HepG2 (cell line): ENCODE results near the gene NOL4L. TPM values are rescaled to one million over a fixed set of nuclear protein-coding genes. Genes with fewer than 3 reads are reported as not detected.

Experiments used
- ATF7 ChIP-seq, 2 experiments: fragments of 450-650 bp in 1 of 2; sonication (generic) in 1 of 2; formaldehyde crosslinking in 1 of 2; IDR thresholded peaks; 2 replicates each; pipeline versions ENCODE4 v1.4.0 to v1.6.1; 2016 to 2020; ENCODE audit warnings: antibody characterized with exemption in 1 of 2, mild to moderate bottlenecking in 1 of 2, missing genetic modification reagents in 1 of 2
- ATM ChIP-seq: fragments of 450-650 bp; IDR thresholded peaks from 2 replicates; pipeline ENCODE4 v1.7.1; 2017; ENCODE audit warnings: mild to moderate bottlenecking, borderline replicate concordance
- BRF2 ChIP-seq: sonication (generic); formaldehyde crosslinking; IDR thresholded peaks from 2 replicates; pipeline ENCODE4 v1.8.1; 2022; ENCODE audit warnings: mild to moderate bottlenecking, missing genetic modification reagents
- CBFB ChIP-seq: sonication (generic); formaldehyde crosslinking; IDR thresholded peaks from 2 replicates; pipeline ENCODE4 v1.4.0; 2020; ENCODE audit warnings: missing genetic modification reagents
- CENPBD1 ChIP-seq: sonication (generic); formaldehyde crosslinking; IDR thresholded peaks from 2 replicates; pipeline ENCODE4 v1.8.0; 2022; ENCODE audit warnings: missing genetic modification reagents, low read depth, mild to moderate bottlenecking, borderline replicate concordance
- HNRNPL ChIP-seq: fragments of 200-400 bp; formaldehyde crosslinking; IDR thresholded peaks from 2 replicates; pipeline ENCODE4 v1.6.1; 2017; ENCODE audit warnings: mild to moderate bottlenecking, low read depth, low read length
- JDP2 ChIP-seq: sonication (generic); formaldehyde crosslinking; IDR thresholded peaks from 2 replicates; pipeline ENCODE4 v1.8.1; 2022; ENCODE audit warnings: missing genetic modification reagents, borderline replicate concordance
- LBX2 ChIP-seq: sonication (generic); formaldehyde crosslinking; IDR thresholded peaks from 2 replicates; pipeline ENCODE4 v1.5.0; 2020; ENCODE audit warnings: missing genetic modification reagents, mild to moderate bottlenecking, borderline replicate concordance
- PAWR ChIP-seq: sonication (generic); formaldehyde crosslinking; IDR thresholded peaks from 2 replicates; pipeline ENCODE4 v1.4.0; 2020; ENCODE audit warnings: missing genetic modification reagents, mild to moderate bottlenecking, borderline replicate concordance
- TBP ChIP-seq: sonication (generic); formaldehyde crosslinking; IDR thresholded peaks from 2 replicates; pipeline ENCODE4 v1.5.0; 2020; ENCODE audit warnings: missing genetic modification reagents
- WIZ ChIP-seq: sonication (generic); formaldehyde crosslinking; IDR thresholded peaks from 2 replicates; pipeline ENCODE4 v1.5.1; 2020; ENCODE audit warnings: mild to moderate bottlenecking, missing genetic modification reagents
- ZBTB26 ChIP-seq: IDR thresholded peaks from 2 replicates; pipeline ENCODE4 v1.6.1; 2016; ENCODE audit warnings: missing compliant biosample characterization, missing genetic modification reagents, borderline replicate concordance
- ZBTB39 ChIP-seq: sonication (generic); formaldehyde crosslinking; IDR thresholded peaks from 2 replicates; pipeline ENCODE4 v1.5.0; 2020; ENCODE audit warnings: missing genetic modification reagents
- ZNF124 ChIP-seq: sonication (generic); formaldehyde crosslinking; IDR thresholded peaks from 2 replicates; pipeline ENCODE4 v1.4.0; 2020; ENCODE audit warnings: missing genetic modification reagents
- ZNF333 ChIP-seq: sonication (generic); formaldehyde crosslinking; IDR thresholded peaks from 2 replicates; pipeline ENCODE4 v1.4.0; 2020; ENCODE audit warnings: mild to moderate bottlenecking, missing genetic modification reagents, borderline replicate concordance
- ZNF576 ChIP-seq: sonication (generic); formaldehyde crosslinking; IDR thresholded peaks from 2 replicates; pipeline ENCODE4 v1.4.0; 2020; ENCODE audit warnings: mild to moderate bottlenecking, missing genetic modification reagents
- ZNF580 ChIP-seq: IDR thresholded peaks from 2 replicates; pipeline ENCODE4 v1.6.1; 2016; ENCODE audit warnings: low read depth, borderline replicate concordance
- ZNF589 ChIP-seq: sonication (generic); formaldehyde crosslinking; conservative IDR thresholded peaks from 2 replicates; pipeline ENCODE4 v1.8.0; 2022; ENCODE audit warnings: mild to moderate bottlenecking, moderate library complexity, missing genetic modification reagents
- ZNF652 ChIP-seq: IDR thresholded peaks from 2 replicates; pipeline ENCODE4 v1.6.1; 2016; ENCODE audit warnings: low read depth, borderline replicate concordance
- ZNF703 ChIP-seq: sonication (generic); formaldehyde crosslinking; IDR thresholded peaks from 2 replicates; pipeline ENCODE4 v1.5.1; 2020; ENCODE audit warnings: missing genetic modification reagents, mild to moderate bottlenecking, moderate library complexity, borderline replicate concordance
- ZNF777 ChIP-seq: sonication (generic); formaldehyde crosslinking; IDR thresholded peaks from 2 replicates; pipeline ENCODE4 v1.4.0; 2020; ENCODE audit warnings: missing genetic modification reagents
- ZSCAN12 ChIP-seq: sonication (generic); formaldehyde crosslinking; IDR thresholded peaks from 2 replicates; pipeline ENCODE4 v1.9.0; 2021; ENCODE audit warnings: mild to moderate bottlenecking, missing genetic modification reagents
- polyA plus RNA-seq, 8 experiments: library from polyadenylated mRNA; depleted of rRNA in 3 of 8; stranded (reverse) in 7 of 8; unstranded in 1 of 8; fragments of >200 nt; fragmentation: Illumina TruSeq in 4 of 8; extraction: Trizol in 4 of 8; gene quantifications; 2 replicates each; pipeline versions ENCODE4 v1.2.1 to v1.2.3, GENCODE V29; 2011 to 2016; ENCODE audit warnings: low read depth in 4 of 8, missing spikeins in 1 of 8, mixed read lengths in 1 of 8; ENCODE audit not compliant: insufficient read depth in 1 of 8
- total RNA-seq, 5 experiments: library from RNA; depleted of rRNA; stranded (reverse); fragments of >200 nt; fragmentation: Illumina TruSeq; extraction: Trizol; gene quantifications; 2 replicates each; pipeline ENCODE4 v1.2.3, GENCODE V29; 2016; ENCODE audit warnings: low read depth in 1 of 5

Gene NOL4L
- total and polyA plus RNA-seq, 2 of the 13 experiments (the other 11 are each of a cell fraction or from before 2014, with no cell fraction given): 16.6 to 35.4 TPM

GRCh38 chr20:32465092-32465900 lies 119.8 kb downstream of the NOL4L start (continued):
- TF ChIP-seq CBFB (CRISPR knock-in tag) (peak; percentile 51; the same call in 1 of the 2 replicates), ZBTB26 (no peak; the same call in 1 of the 2 replicates), ZNF124 (CRISPR knock-in tag) (no peak; the same call in 1 of the 2 replicates), ZNF333 (CRISPR knock-in tag) (no peak), ZNF703 (peak; percentile 49; the same call in 1 of the 2 replicates), ATF7 (IDR thresholded peaks at IDR 0.05) (no peak; the same call in 1 of the 2 replicates), ATF7 (CRISPR knock-in tag; IDR thresholded peaks at IDR 0.05) (peak; percentile 95), ZNF589 (peak; percentile 74; the same call in 1 of the 2 replicates), LBX2 (CRISPR knock-in tag) (no peak), ZBTB39 (CRISPR knock-in tag) (no peak; the same call in none of the 2 replicates), JDP2 (CRISPR knock-in tag) (no peak), WIZ (CRISPR knock-in tag) (peak; percentile 76; the same call in 1 of the 2 replicates), ZNF580 (CRISPR knock-in tag) (no peak; the same call in 1 of the 2 replicates), BRF2 (CRISPR knock-in tag) (no peak), ZNF576 (CRISPR knock-in tag) (0 out of 2 replicates have a peak, but pooled peaks have one; percentile 19), ZSCAN12 (CRISPR knock-in tag) (no peak), ATM (no peak), HNRNPL (peak; percentile 78; the same call in 1 of the 2 replicates), CENPBD1 (CRISPR knock-in tag) (0 out of 2 replicates have a peak, but pooled peaks have one; percentile 35), PAWR (CRISPR knock-in tag) (no peak), ZNF777 (CRISPR knock-in tag) (peak; percentile 19; the same call in 1 of the 2 replicates), TBP (CRISPR knock-in tag) (no peak), ZNF652 (CRISPR knock-in tag) (no peak; the same call in 1 of the 2 replicates)
